ENCODE data around the gene LRRC75A.
"Not testable (repeated sequence)": the region's sequence is repeated elsewhere in the genome, so short reads cannot be mapped to it uniquely, and the experiment has no call there.

The LRRC75A gene

DNA sequence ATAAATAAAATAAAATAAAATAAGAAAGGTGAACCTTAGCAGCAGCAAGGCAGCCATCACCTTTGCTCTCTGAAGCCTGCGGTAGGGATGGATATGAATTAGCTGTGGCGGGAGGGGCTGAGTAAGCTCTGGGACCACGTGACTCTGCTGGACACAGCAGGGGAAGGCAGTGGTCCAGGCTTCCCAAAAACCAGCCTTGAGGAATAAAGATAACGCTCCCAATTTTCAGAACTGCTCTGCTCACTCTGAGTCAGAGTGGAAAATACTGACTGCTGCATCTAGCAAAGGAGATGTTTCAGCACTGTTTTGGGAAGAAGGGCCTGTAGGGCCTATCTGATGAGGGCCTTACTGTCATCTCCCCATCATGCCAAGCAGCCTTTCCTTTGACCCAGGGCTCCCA lies 96.1 kb downstream of the LRRC75A start:
- not testable (repeated sequence) for H3K27ac ChIP-seq (ENCODE audit: low read depth in 2 of 2, low read length in 2 of 2); H3K4me1 ChIP-seq (ENCODE audit: control insufficient read depth in 2 of 2, insufficient read depth in 2 of 2, low read length in 2 of 2); H3K4me3 ChIP-seq (ENCODE audit: low read length in 2 of 2); H3K9ac ChIP-seq (ENCODE audit: low read depth in 1 of 2, low read length in 2 of 2); H3K9me3 ChIP-seq (ENCODE audit: control insufficient read depth in 2 of 2, low read length in 2 of 2); H3K27me3 ChIP-seq (ENCODE audit: control insufficient read depth in 2 of 2, insufficient read depth in 2 of 2, low read length in 2 of 2); H3K36me3 ChIP-seq (ENCODE audit: control insufficient read depth in 2 of 2, insufficient read depth in 2 of 2, low read length in 2 of 2)

DNA sequence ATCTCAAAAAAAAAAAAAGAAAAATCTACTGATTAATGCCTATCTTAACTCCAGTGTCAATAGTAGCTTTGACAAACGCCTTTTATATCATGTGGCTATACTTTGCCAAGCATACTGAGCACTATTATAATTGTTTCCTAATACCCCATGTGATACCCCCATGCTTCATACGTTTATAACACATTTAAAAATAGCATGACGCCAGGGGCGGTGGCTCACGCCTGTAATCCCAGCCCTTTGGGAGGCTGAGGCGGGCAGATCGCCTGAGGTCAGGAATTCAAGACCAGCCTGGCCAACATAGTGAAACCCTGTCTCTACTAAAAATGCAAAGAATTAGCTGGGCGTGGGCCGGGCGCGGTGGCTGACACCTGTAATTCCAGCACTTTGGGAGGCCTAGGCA lies 99.5 kb downstream of the LRRC75A start:
- not testable (repeated sequence) for H3K4me1 ChIP-seq (ENCODE audit: control insufficient read depth in 2 of 2, insufficient read depth in 2 of 2, low read length in 2 of 2); H3K27ac ChIP-seq (ENCODE audit: low read depth in 2 of 2, low read length in 2 of 2); H3K9me3 ChIP-seq (ENCODE audit: control insufficient read depth in 2 of 2, low read length in 2 of 2); H3K36me3 ChIP-seq (ENCODE audit: control insufficient read depth in 2 of 2, insufficient read depth in 2 of 2, low read length in 2 of 2); H3K27me3 ChIP-seq (ENCODE audit: control insufficient read depth in 2 of 2, insufficient read depth in 2 of 2, low read length in 2 of 2); H3K4me3 ChIP-seq (ENCODE audit: low read length in 2 of 2); H3K9ac ChIP-seq (ENCODE audit: low read depth in 1 of 2, low read length in 2 of 2)

All from mucosa of rectum (tissue), 2 donors.